Measurements from ENCODE around the gene IGSF6. TPM values are rescaled to one million over a fixed set of nuclear protein-coding genes. Genes with fewer than 3 reads are reported as not detected.

Gene IGSF6
- total and polyA plus RNA-seq, 2 of the 13 experiments (the other 11 are each of a cell fraction or from before 2014, with no cell fraction given) = not detected

- TF ChIP-seq RARG (CRISPR knock-in tag; IDR thresholded peaks at IDR 0.05; ENCODE audit: low read depth) (0 out of 2 replicates have a peak, but pooled peaks have one; percentile 17), ZNF251 (CRISPR knock-in tag; IDR thresholded peaks at IDR 0.05) (0 out of 2 replicates have a peak, but pooled peaks have one; percentile 52), ZNF296 (CRISPR knock-in tag; conservative IDR thresholded peaks at IDR 0.05) (no peak), ZNF589 (CRISPR knock-in tag; conservative IDR thresholded peaks at IDR 0.05) (no peak), FOXJ3 (CRISPR knock-in tag; IDR thresholded peaks at IDR 0.05; ENCODE audit: borderline replicate concordance) (no peak), NFIC (IDR thresholded peaks at IDR 0.05; ENCODE audit: low read length) (no peak), MLX (CRISPR knock-in tag; IDR thresholded peaks at IDR 0.05) (no peak), ZNF430 (CRISPR knock-in tag; IDR thresholded peaks at IDR 0.05) (no peak), ZNF143 (CRISPR knock-in tag; IDR thresholded peaks at IDR 0.05) (no peak), ZNF646 (CRISPR knock-in tag; IDR thresholded peaks at IDR 0.05) (0 out of 2 replicates have a peak, but pooled peaks have one; percentile 59), MTA1 (CRISPR knock-in tag; IDR thresholded peaks at IDR 0.05; ENCODE audit: borderline replicate concordance) (no peak; the same call in 1 of the 2 replicates), SMAD3 (CRISPR knock-in tag; IDR thresholded peaks at IDR 0.05) (no peak; the same call in 1 of the 2 replicates), CBFB (CRISPR knock-in tag; IDR thresholded peaks at IDR 0.05) (peak; percentile 46; the same call in 1 of the 2 replicates), ZNF652 (CRISPR knock-in tag; IDR thresholded peaks at IDR 0.05; ENCODE audit: borderline replicate concordance, low read depth) (no peak), MAZ (IDR thresholded peaks at IDR 0.05; ENCODE audit: borderline replicate concordance, low read depth, low read length) (no peak), MAZ (CRISPR knock-in tag; IDR thresholded peaks at IDR 0.05; ENCODE audit: low read depth) (no peak), TEAD3 (CRISPR knock-in tag; optimal IDR thresholded peaks at IDR 0.05; ENCODE audit: borderline replicate concordance) (peak; percentile 47), CERS6 (CRISPR knock-in tag; IDR thresholded peaks at IDR 0.05) (no peak), NFYB (CRISPR knock-in tag; IDR thresholded peaks at IDR 0.05) (no peak), ATRX (CRISPR knock-in tag; IDR thresholded peaks at IDR 0.05; ENCODE audit: borderline replicate concordance) (no peak)
- TF ChIP-seq, protein P1, sequence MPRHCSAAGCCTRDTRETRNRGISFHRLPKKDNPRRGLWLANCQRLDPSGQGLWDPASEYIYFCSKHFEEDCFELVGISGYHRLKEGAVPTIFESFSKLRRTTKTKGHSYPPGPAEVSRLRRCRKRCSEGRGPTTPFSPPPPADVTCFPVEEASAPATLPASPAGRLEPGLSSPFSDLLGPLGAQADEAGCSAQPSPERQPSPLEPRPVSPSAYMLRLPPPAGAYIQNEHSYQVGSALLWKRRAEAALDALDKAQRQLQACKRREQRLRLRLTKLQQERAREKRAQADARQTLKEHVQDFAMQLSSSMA (CRISPR knock-in tag; IDR thresholded peaks at IDR 0.05) = no peak
Measured at GRCh38 chr16:21600031-21600773, 52.2 kb downstream of the IGSF6 start (continued).
